Stimulated activated CD4-positive, alpha-beta T cell treated with anti-CD3 and anti-CD28 coated beads, Interleukin-2, amount 100 ng/mL, for 4 hours (primary cell): Measurements from ENCODE around the gene BOLA2.
"Not testable (repeated sequence)": the region's sequence is repeated elsewhere in the genome, so short reads cannot be mapped to it uniquely, and the experiment has no call there.

ENCODE experiments used
- DNase-seq: peaks from one replicate; pipeline ENCODE4 v3.0.0-alpha.2; 2020; ENCODE audit warnings: low read depth

BOLA2 gene

DNA sequence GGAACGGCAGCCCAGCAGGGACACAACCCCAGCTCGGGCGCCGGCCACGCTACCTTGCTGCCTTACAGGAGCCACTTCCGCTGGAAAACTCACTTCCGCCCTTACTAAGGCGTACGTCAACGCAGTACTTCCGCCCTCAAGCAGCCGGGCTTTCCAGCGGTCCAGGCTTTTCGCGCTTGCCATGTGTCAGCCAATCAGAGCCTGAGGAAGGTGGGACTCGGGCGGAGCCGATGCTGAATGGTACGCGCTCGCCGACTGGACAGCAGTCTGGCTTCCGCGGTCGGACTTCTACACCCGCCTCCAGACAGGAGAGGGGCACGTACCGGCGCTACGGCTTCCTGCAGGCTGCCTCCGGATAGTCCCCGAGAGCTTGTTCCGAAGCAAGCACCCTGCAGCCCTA, at the start of gene BOLA2, which contains the start of gene SLX1B:
TSS of gene BOLA2 (minus strand) at position 83 of the 400 bp plus-strand sequence. CDS start 98 bp downstream, outside the sequence.
TSS of gene SLX1B (plus strand) at position 265 of the 400 bp plus-strand sequence.
- DNase-seq, result not testable (repeated sequence)

DNA sequence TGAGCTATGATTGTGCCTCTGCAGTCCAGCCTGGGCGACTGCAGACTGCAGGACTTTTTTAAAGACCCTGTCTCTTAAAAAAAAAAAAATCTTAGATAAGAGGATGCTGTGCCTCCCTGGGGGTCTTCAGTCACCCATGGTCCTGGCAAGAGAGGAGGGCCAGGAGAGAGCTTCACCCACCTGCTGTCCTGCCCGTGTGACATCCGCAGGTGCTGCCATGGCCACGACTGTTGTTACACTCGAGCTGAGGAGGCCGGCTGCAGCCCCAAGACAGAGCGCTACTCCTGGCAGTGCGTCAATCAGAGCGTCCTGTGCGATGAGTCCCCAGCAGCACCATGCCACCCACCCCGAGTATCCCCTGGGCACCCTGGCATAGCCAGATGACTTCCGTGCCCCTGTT, 28.1 kb upstream of the BOLA2 start:
- not testable (repeated sequence) for DNase-seq

GRCh38 chr16:29472065-29472464, 17.9 kb upstream of the BOLA2 start:
- not testable (repeated sequence) for DNase-seq

- peak; percentile 21 for DNase-seq
These were observed 15.5 kb upstream of the BOLA2 start for GRCh38 chr16:29469660-29470059.

DNA sequence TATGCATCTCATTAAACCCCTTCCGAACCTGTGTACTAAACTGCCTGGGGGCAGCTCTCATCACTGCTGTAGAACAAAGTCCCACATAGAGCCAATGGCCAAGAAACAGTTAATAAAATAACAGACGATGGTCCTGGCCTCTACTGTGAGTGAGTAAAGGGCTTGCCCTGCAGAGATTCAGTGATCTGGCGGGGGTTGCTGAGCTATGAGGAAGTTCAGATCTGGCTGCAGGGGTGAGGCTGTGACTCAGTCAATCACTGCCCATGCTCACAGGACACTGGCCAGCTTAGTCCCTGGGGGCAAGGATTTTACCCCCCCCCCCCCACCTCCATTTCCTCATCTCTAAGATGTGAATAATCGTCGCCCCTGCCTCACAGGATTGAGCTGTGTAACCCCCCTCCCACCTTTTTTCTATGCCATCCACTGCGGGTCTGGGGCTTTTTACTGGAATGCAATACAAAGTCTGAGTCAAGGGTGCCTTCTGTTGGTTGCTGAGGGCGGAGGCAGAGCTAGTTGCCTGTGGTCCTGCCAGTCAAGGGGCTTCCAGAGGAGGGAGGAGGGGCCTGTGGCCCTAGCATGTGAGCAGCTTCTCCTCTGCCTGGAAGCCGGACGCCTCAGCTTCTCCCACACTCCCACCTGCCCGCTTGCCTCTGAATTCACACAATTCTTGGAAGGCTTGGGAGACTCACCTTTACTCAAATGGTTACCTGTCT, 13.7 kb upstream of the BOLA2 start:
- DNase-seq, result not testable (repeated sequence)

DNA sequence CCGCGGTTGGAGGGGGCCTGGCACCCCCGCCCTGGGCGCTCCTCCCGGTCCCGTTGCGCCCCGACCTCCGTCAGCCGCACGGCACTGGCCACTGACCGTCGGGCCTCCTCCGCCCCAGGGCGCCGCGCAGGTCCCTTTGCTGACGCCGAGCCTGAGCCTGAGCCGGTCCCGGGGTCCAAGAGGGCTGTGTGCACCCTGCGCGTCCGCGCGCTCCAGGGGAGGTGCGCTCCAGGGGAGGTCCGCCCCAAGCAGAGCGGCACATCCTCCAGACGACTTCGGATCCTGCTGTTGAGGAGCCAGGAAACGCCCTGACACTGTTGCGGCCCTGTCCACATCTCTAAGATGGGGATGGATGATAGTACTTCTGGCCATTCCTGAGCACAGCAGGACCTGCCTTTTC, 12.8 kb upstream of the BOLA2 start:
- DNase-seq, result not testable (repeated sequence)

GRCh38 chr16:29465985-29466824, 12.1 kb upstream of the BOLA2 start:
- not testable (repeated sequence) for DNase-seq

GRCh38 chr16:29460647-29461030, 6.5 kb upstream of the BOLA2 start:
- DNase-seq, result not testable (repeated sequence)

GRCh38 chr16:29459706-29460646, 5.8 kb upstream of the BOLA2 start, which contains the start of gene SULT1A4:
Gene SULT1A4, plus strand, starts transcription at chr16:29459913. Its CDS starts 1,473 bp downstream, at chr16:29461386.
- not testable (repeated sequence) for DNase-seq

GRCh38 chr16:29457660-29458059, 3.5 kb upstream of the BOLA2 start:
- not testable (repeated sequence) for DNase-seq

DNA sequence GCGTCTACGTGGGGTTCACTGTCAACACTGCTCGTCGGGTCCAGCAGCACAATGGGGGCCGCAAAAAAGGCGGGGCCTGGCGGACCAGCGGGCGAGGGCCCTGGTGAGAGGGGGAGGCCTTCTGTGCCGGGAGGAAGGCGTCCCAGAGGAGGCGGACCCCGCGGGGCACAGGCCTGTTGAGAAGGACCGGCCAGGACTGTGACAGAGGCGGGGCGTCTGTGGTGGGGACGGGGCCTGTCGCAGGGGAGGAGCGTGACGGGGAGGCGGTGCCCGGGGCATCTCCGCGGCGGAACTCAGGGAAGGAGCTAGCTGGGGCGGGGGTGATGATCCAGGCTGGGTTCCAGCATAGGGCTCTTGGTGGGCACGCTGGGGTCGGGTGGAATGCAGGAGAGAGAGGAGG, 677 bp upstream of the BOLA2 start:
- DNase-seq, result not testable (repeated sequence)

DNA sequence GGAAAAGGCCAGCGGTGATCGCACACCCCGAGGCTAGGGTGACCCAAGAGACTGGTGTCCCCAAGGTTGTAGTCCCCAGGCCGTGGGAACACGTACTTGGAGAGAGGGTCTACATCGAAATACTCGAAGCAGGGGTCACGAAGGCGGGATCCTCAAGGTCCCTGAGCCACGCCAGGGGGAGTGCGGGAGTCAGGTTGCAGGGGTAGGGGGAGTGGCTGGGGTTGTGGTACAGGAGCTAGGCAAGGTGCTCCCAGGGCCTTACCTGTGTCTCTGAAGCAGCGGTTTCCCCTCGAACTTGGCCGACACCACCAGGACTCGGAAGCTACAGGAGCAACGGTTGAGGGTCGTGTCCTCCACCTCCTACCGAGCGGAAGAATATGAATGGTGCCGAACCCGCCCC, 397 bp downstream of the BOLA2 start:
- not testable (repeated sequence) for DNase-seq

- DNase-seq, result not testable (repeated sequence)
These were observed 28.8 kb downstream of the BOLA2 start for GRCh38 chr16:29425390-29425789.

DNA sequence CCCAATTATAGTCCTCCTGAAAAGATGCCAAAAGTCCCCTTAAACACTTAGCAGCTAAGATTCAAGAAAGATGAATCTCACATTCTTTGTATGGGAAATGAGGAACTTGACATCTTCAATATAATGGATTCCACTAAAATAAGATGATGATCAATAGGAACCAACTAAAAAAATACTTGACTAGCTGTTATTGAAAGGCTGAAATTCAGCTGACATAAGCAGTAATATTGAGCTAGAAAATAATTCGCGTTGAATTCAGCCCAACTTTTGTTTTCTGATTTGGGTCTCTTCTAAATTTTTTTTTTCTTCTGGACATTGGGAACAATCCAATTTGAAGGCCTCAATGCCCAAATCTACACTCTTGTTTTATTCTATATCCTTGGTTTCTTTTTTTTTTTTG, 30.6 kb downstream of the BOLA2 start:
- DNase-seq, result not testable (repeated sequence)

DNA sequence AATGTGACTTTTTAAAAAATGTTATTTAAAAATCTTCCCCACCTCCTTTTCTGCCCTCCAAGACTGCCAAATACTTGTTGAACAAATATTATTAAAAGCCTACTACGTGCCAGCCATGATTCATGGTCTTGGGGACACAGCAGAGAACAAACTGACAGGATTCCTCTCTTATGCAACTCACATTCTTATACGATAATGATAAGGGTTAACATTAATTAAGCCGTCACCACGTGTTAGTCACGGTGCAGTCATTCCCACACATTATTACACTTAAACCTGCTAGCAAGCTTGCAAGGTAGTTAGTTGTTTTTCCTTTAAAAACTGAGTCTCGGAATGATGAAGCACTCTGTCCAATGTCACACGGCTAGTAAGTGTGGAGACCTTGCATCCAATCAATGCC, 48.9 kb downstream of the BOLA2 start:
- DNase-seq, result not testable (repeated sequence)
